Measurements from ENCODE around the gene CENPP. TPM values are rescaled to one million over a fixed set of nuclear protein-coding genes. Genes with fewer than 3 reads are reported as not detected.
"Not testable (repeated sequence)": the region's sequence is repeated elsewhere in the genome, so short reads cannot be mapped to it uniquely, and the experiment has no call there.

The CENPP gene
- polyA plus RNA-seq, 2 of the 4 experiments (the other 2 are of a cell fraction) = 7.2 to 13.4 TPM

- POLR2A ChIA-PET = no interaction called here
- TF ChIP-seq NR3C1 (IDR thresholded peaks at IDR 0.05) (no peak), HMGXB4 (CRISPR knock-in tag; IDR thresholded peaks at IDR 0.05; ENCODE audit: borderline replicate concordance) (no peak), HEYL (CRISPR knock-in tag; IDR thresholded peaks at IDR 0.05) (no peak), MAFK (IDR thresholded peaks at IDR 0.05; ENCODE audit: partially characterized antibody) (no peak), CHD4 (IDR thresholded peaks at IDR 0.05; ENCODE audit: borderline replicate concordance) (no peak), EHF (CRISPR knock-in tag; IDR thresholded peaks at IDR 0.05) (no peak)
- peaks cover 5% of the 10 kb centered on the region; the same call in 2 of the 3 replicates for H3K4me1 ChIP-seq
- no peaks in the 10 kb centered on the region for H3K9me3 ChIP-seq
- ATAC-seq = no peak
- no peak for FAIRE-seq
- no peak overlapping the region for H3K4me3 ChIP-seq
- no peak overlapping the region for H3K27ac ChIP-seq
- no peak overlapping the region for H3K4me2 ChIP-seq
- WGBS (ENCODE audit: missing lambda C conversion rate) = 92% methylated on average over 3 of the region's 3 CpGs
- CTCF ChIA-PET = no interaction called here
- no peak for DNase-seq (ENCODE audit: low read depth in 1 of 2, low spot score in 1 of 2)
These were observed 237.7 kb downstream of the CENPP start for GRCh38 chr9:92563116-92564100.

GRCh38 chr9:92564504-92564903 lies 238.8 kb downstream of the CENPP start:
- ATAC-seq (no peak), DNase-seq (ENCODE audit: low read depth in 1 of 2, low spot score in 1 of 2) (no peak), FAIRE-seq (no peak)
- H3K4me2 ChIP-seq = no peak overlapping the region
- no peak overlapping the region for H3K4me3 ChIP-seq
- CTCF ChIA-PET = no interaction called here
- TF ChIP-seq FOSL2 (IDR thresholded peaks at IDR 0.05) = no peak
- TF ChIP-seq FOSL2 (CRISPR knock-in tag; IDR thresholded peaks at IDR 0.05) = no peak
- TF ChIP-seq, protein P1, sequence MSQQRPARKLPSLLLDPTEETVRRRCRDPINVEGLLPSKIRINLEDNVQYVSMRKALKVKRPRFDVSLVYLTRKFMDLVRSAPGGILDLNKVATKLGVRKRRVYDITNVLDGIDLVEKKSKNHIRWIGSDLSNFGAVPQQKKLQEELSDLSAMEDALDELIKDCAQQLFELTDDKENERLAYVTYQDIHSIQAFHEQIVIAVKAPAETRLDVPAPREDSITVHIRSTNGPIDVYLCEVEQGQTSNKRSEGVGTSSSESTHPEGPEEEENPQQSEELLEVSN (IDR thresholded peaks at IDR 0.05; ENCODE audit: borderline replicate concordance, low read depth) = no peak
- no peak for TF ChIP-seq ZNF302 (CRISPR knock-in tag; IDR thresholded peaks at IDR 0.05)
- no peak for TF ChIP-seq KDM5A (IDR thresholded peaks at IDR 0.05)
- TF ChIP-seq, protein P2, sequence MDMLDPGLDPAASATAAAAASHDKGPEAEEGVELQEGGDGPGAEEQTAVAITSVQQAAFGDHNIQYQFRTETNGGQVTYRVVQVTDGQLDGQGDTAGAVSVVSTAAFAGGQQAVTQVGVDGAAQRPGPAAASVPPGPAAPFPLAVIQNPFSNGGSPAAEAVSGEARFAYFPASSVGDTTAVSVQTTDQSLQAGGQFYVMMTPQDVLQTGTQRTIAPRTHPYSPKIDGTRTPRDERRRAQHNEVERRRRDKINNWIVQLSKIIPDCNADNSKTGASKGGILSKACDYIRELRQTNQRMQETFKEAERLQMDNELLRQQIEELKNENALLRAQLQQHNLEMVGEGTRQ (IDR thresholded peaks at IDR 0.05) = no peak
- POLR2A ChIA-PET = no interaction called here
- H3K4me1 ChIP-seq = no peaks in the 10 kb centered on the region
- H3K27ac ChIP-seq = no peak overlapping the region
- H3K9me3 ChIP-seq = no peaks in the 10 kb centered on the region

GRCh38 chr9:92564982-92565381 lies 239.2 kb downstream of the CENPP start:
- ChIA-PET CTCF (no interaction called here), POLR2A (no interaction called here)
- Histone ChIP-seq H3K4me1 (no peaks in the 10 kb centered on the region), H3K9me3 (no peaks in the 10 kb centered on the region), H3K4me2 (no peak overlapping the region), H3K4me3 (no peak overlapping the region), H3K27ac (no peak overlapping the region)
- 76% methylated on average over 2 of the region's 2 CpGs for WGBS (ENCODE audit: missing lambda C conversion rate)
- TF ChIP-seq MAX (IDR thresholded peaks at IDR 0.05) (no peak), MAZ (IDR thresholded peaks at IDR 0.05; ENCODE audit: borderline replicate concordance, low read depth, low read length) (no peak), EHF (CRISPR knock-in tag; IDR thresholded peaks at IDR 0.05) (no peak), HOXA7 (CRISPR knock-in tag; IDR thresholded peaks at IDR 0.05) (no peak)
- TF ChIP-seq, protein P3, sequence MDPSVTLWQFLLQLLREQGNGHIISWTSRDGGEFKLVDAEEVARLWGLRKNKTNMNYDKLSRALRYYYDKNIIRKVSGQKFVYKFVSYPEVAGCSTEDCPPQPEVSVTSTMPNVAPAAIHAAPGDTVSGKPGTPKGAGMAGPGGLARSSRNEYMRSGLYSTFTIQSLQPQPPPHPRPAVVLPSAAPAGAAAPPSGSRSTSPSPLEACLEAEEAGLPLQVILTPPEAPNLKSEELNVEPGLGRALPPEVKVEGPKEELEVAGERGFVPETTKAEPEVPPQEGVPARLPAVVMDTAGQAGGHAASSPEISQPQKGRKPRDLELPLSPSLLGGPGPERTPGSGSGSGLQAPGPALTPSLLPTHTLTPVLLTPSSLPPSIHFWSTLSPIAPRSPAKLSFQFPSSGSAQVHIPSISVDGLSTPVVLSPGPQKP (IDR thresholded peaks at IDR 0.05; ENCODE audit: low read depth, low read length) = no peak
- TF ChIP-seq, protein P4, sequence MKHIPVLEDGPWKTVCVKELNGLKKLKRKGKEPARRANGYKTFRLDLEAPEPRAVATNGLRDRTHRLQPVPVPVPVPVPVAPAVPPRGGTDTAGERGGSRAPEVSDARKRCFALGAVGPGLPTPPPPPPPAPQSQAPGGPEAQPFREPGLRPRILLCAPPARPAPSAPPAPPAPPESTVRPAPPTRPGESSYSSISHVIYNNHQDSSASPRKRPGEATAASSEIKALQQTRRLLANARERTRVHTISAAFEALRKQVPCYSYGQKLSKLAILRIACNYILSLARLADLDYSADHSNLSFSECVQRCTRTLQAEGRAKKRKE (CRISPR knock-in tag; IDR thresholded peaks at IDR 0.05; ENCODE audit: low read depth) = no peak
- TF ChIP-seq, protein P2 (IDR thresholded peaks at IDR 0.05) = no peak
- no peak for FAIRE-seq
- DNase-seq (ENCODE audit: low read depth in 1 of 2, low spot score in 1 of 2) = no peak
- ATAC-seq = no peak

GRCh38 chr9:92571871-92572270 lies 246.1 kb downstream of the CENPP start:
- H3K9me3 ChIP-seq; H3K4me2 ChIP-seq; H3K4me1 ChIP-seq; ATAC-seq; H3K4me3 ChIP-seq; CTCF ChIA-PET; FAIRE-seq; DNase-seq (ENCODE audit: low read depth in 1 of 2, low spot score in 1 of 2); H3K27ac ChIP-seq; POLR2A ChIA-PET: not testable (repeated sequence)
- 51% methylated on average over 2 of the region's 2 CpGs for WGBS (ENCODE audit: missing lambda C conversion rate)

GRCh38 chr9:92573612-92574011 lies 247.9 kb downstream of the CENPP start:
- WGBS (ENCODE audit: missing lambda C conversion rate) = 77% methylated on average over 12 of the region's 14 CpGs
- FAIRE-seq; H3K9me3 ChIP-seq; H3K4me3 ChIP-seq; H3K4me2 ChIP-seq; H3K27ac ChIP-seq; H3K4me1 ChIP-seq; ATAC-seq; POLR2A ChIA-PET; CTCF ChIA-PET; DNase-seq (ENCODE audit: low read depth in 1 of 2, low spot score in 1 of 2): not testable (repeated sequence)

Measured in A549 (cell line).